CD4-positive, alpha-beta T cell treated with Interleukin-10 for 1 hour (primary cell): ENCODE measurements around the gene HLA-DMB.

Experiments
- DNase-seq: peaks from one replicate; pipeline ENCODE4 v3.0.0-alpha.2; 2020

HLA-DMB gene

GRCh38 chr6:32905078-32905477, 35.8 kb downstream of the HLA-DMB start:
- DNase-seq = no peak

GRCh38 chr6:32903952-32904351, 36.9 kb downstream of the HLA-DMB start:
- no peak for DNase-seq

GRCh38 chr6:32895006-32895345, 45.9 kb downstream of the HLA-DMB start:
- no peak for DNase-seq

GRCh38 chr6:32894085-32895005, 46.5 kb downstream of the HLA-DMB start:
- peak; percentile 96 for DNase-seq

- DNase-seq = no peak
Observed at GRCh38 chr6:32890831-32891230, 50.0 kb downstream of the HLA-DMB start.

GRCh38 chr6:32889533-32889932, 51.3 kb downstream of the HLA-DMB start:
- DNase-seq = no peak

- DNase-seq = no peak
Observed at GRCh38 chr6:32888576-32888975, 52.3 kb downstream of the HLA-DMB start.

GRCh38 chr6:32887616-32888015, 53.2 kb downstream of the HLA-DMB start:
- no peak for DNase-seq

GRCh38 chr6:32886681-32887383, 54.0 kb downstream of the HLA-DMB start:
- no peak for DNase-seq

- DNase-seq = peak; percentile 79
Observed at GRCh38 chr6:32885698-32886286, 55.0 kb downstream of the HLA-DMB start.
